Tibial nerve (tissue), 4 donors: ENCODE data around the gene UBASH3B.

Source experiments
- CTCF ChIP-seq, 5 experiments: fragments of 200-600 bp in 3 of 5; fragments of 450-650 bp in 2 of 5; sonication (generic) in 3 of 5; IDR thresholded peaks; one replicate each; pipeline ENCODE4 v1.5.1; 2016 to 2019; ENCODE audit warnings: antibody characterized with exemption in 5 of 5, mild to moderate bottlenecking in 3 of 5, moderate library complexity in 2 of 5
- EP300 ChIP-seq, 2 donors: sonication (generic); formaldehyde crosslinking; IDR thresholded peaks; one replicate each; pipeline ENCODE4 v1.6.1; 2017; ENCODE audit warnings: antibody characterized with exemption in 2 of 2, mild to moderate bottlenecking in 1 of 2
- POLR2A ChIP-seq, 2 donors: fragments of 450-650 bp; IDR thresholded peaks; one replicate each; pipeline ENCODE4 v1.6.1; 2017; ENCODE audit warnings: antibody characterized with exemption in 2 of 2, mild to moderate bottlenecking in 2 of 2, moderate library complexity in 2 of 2

- TF ChIP-seq CTCF (IDR thresholded peaks at IDR 0.05) (no peak), POLR2A (IDR thresholded peaks at IDR 0.05) (no peak), EP300 (IDR thresholded peaks at IDR 0.05) (no peak)
Measured at GRCh38 chr11:122721201-122721963, 65.9 kb downstream of the UBASH3B start.
